Neural progenitor cell (in vitro differentiated cells): ENCODE data around the gene MEOX1. TPM values are rescaled to one million over a fixed set of nuclear protein-coding genes. Genes with fewer than 3 reads are reported as not detected.
A peak's percentile ranks its signal among the peaks of the same experiment; 100 is the strongest.

Experiments
- DNase-seq: peaks from one replicate; pipeline ENCODE4 v3.0.0-alpha.2; 2016; ENCODE audit warnings: low spot score
- H2AFZ ChIP-seq: fragments of 200-600 bp; sonication (generic); replicated peaks from 2 replicates; pipeline ENCODE4 v1.6.1; 2016; ENCODE audit warnings: antibody characterized with exemption
- H3F3A ChIP-seq: fragments of 200-600 bp; sonication (generic); 2 replicates; pipeline ENCODE4 v1.6.1; 2016; ENCODE audit warnings: antibody characterized with exemption, low read depth
- H3K27ac ChIP-seq: fragments of 200-600 bp; sonication (generic); 2 replicates; pipeline ENCODE4 v1.5.1; 2016; ENCODE audit warnings: mild to moderate bottlenecking
- H3K27me3 ChIP-seq: fragments of 200-600 bp; sonication (generic); 2 replicates; pipeline ENCODE4 v1.6.1; 2016; ENCODE audit warnings: mild to moderate bottlenecking, moderate library complexity
- H3K36me3 ChIP-seq: fragments of 200-600 bp; sonication (generic); 2 replicates; pipeline ENCODE4 v1.5.1; 2016
- H3K4me1 ChIP-seq: fragments of 200-600 bp; sonication (generic); 2 replicates; pipeline ENCODE4 v1.6.1; 2016; ENCODE audit warnings: mixed run types
- H3K4me2 ChIP-seq: fragments of 200-600 bp; sonication (generic); 2 replicates; pipeline ENCODE4 v1.6.1; 2016
- H3K4me3 ChIP-seq: fragments of 200-600 bp; sonication (generic); 2 replicates; pipeline ENCODE4 v1.5.1; 2016
- H3K79me2 ChIP-seq: fragments of 200-600 bp; sonication (generic); 2 replicates; pipeline ENCODE4 v1.6.1; 2016; ENCODE audit warnings: low read depth
- H3K9ac ChIP-seq: fragments of 200-600 bp; sonication (generic); 2 replicates; pipeline ENCODE4 v1.6.1; 2016
- H3K9me3 ChIP-seq: fragments of 200-600 bp; sonication (generic); 2 replicates; pipeline ENCODE4 v1.5.1; 2016; ENCODE audit warnings: low read depth
- H4K20me1 ChIP-seq: fragments of 200-600 bp; sonication (generic); 2 replicates; pipeline ENCODE4 v1.6.1; 2016; ENCODE audit warnings: low read depth
- H3K27ac Mint-ChIP-seq: 3 replicates; pipeline ENCODE4 v1.8.0; 2021; ENCODE audit warnings: mixed read lengths
- H3K27me3 Mint-ChIP-seq: 2 replicates; pipeline ENCODE4 v1.8.0; 2022; ENCODE audit warnings: low read depth, mild to moderate bottlenecking, inconsistent platforms, moderate library complexity, mixed read lengths; ENCODE audit not compliant: insufficient read depth
- H3K36me3 Mint-ChIP-seq: 3 replicates; pipeline ENCODE4 v1.8.0; 2021; ENCODE audit warnings: mixed read lengths
- H3K4me1 Mint-ChIP-seq: 3 replicates; pipeline ENCODE4 v1.8.0; 2021; ENCODE audit warnings: mixed read lengths
- H3K4me3 Mint-ChIP-seq: 3 replicates; pipeline ENCODE4 v1.8.0; 2021; ENCODE audit warnings: mild to moderate bottlenecking, moderate library complexity, mixed read lengths
- H3K9me3 Mint-ChIP-seq: 3 replicates; pipeline ENCODE4 v1.8.0; 2020; ENCODE audit warnings: mixed read lengths
- CTCF ChIP-seq: fragments of 200-600 bp; sonication (generic); IDR thresholded peaks from 2 replicates; pipeline ENCODE4 v1.5.1; 2017; ENCODE audit warnings: antibody characterized with exemption, mild to moderate bottlenecking
- EZH2 ChIP-seq: fragments of 200-600 bp; sonication (generic); IDR thresholded peaks from 2 replicates; pipeline ENCODE4 v1.6.1; 2017; ENCODE audit warnings: antibody characterized with exemption, mild to moderate bottlenecking, moderate library complexity
- EZH2phosphoT487 ChIP-seq: fragments of 200-600 bp; sonication (generic); IDR thresholded peaks from 2 replicates; pipeline ENCODE4 v1.6.1; 2017; ENCODE audit warnings: antibody characterized with exemption
- total RNA-seq: library from RNA; depleted of rRNA; stranded (reverse); fragments of >200 nt; gene quantifications from 2 replicates; pipeline ENCODE4 v1.2.3, GENCODE V29; 2015; ENCODE audit warnings: low replicate concordance

MEOX1 gene
- total RNA-seq, 1 donor from 2014 or later = not detected

GRCh38 chr17:43626023-43626422 is 35.7 kb downstream of the MEOX1 start:
- Mint-ChIP-seq H3K27me3 (peaks cover 12% of the 10 kb centered on the region), H3K9me3 (no peaks in the 10 kb centered on the region), H3K27ac (no peak overlapping the region), H3K36me3 (no peaks in the 10 kb centered on the region), H3K4me1 (peaks cover 26% of the 10 kb centered on the region), H3K4me3 (no peak overlapping the region)
- no peaks in the 10 kb centered on the region for H4K20me1 ChIP-seq
- H3K4me3 ChIP-seq = no peak overlapping the region
- H3K79me2 ChIP-seq = no peaks in the 10 kb centered on the region
- no peak overlapping the region for H3K27ac ChIP-seq
- no peaks in the 10 kb centered on the region for H3K36me3 ChIP-seq
- no peak for DNase-seq
- TF ChIP-seq CTCF (no peak), EZH2 (no peak), EZH2phosphoT487 (no peak)
- H3K4me1 ChIP-seq = peaks cover 14% of the 10 kb centered on the region
- H3F3A ChIP-seq = peaks cover 4% of the 10 kb centered on the region
- H3K27me3 ChIP-seq = no peaks in the 10 kb centered on the region
- H3K9me3 ChIP-seq = no peaks in the 10 kb centered on the region
- no peak overlapping the region for H2AFZ ChIP-seq
- H3K4me2 ChIP-seq = no peak overlapping the region
- H3K9ac ChIP-seq = no peak overlapping the region

GRCh38 chr17:43625606-43626005 is 36.1 kb downstream of the MEOX1 start:
- no peaks in the 10 kb centered on the region for H3K27me3 ChIP-seq
- peaks cover 4% of the 10 kb centered on the region for H3F3A ChIP-seq
- no peak overlapping the region for H3K4me2 ChIP-seq
- no peak overlapping the region for H3K27ac ChIP-seq
- H3K36me3 ChIP-seq = no peaks in the 10 kb centered on the region
- TF ChIP-seq CTCF = no peak
- TF ChIP-seq EZH2 = no peak
- TF ChIP-seq EZH2phosphoT487 = no peak
- Mint-ChIP-seq H3K27me3 (peaks cover 12% of the 10 kb centered on the region), H3K27ac (no peak overlapping the region), H3K36me3 (no peaks in the 10 kb centered on the region), H3K4me1 (peaks cover 27% of the 10 kb centered on the region), H3K4me3 (no peak overlapping the region), H3K9me3 (no peaks in the 10 kb centered on the region)
- H3K9me3 ChIP-seq = no peaks in the 10 kb centered on the region
- no peak for DNase-seq
- no peaks in the 10 kb centered on the region for H3K79me2 ChIP-seq
- H3K9ac ChIP-seq = no peak overlapping the region
- H3K4me3 ChIP-seq = no peak overlapping the region
- no peaks in the 10 kb centered on the region for H4K20me1 ChIP-seq
- peaks cover 14% of the 10 kb centered on the region for H3K4me1 ChIP-seq
- H2AFZ ChIP-seq = no peak overlapping the region

GRCh38 chr17:43620581-43620980 is 41.1 kb downstream of the MEOX1 start:
- H3K9ac ChIP-seq = no peak overlapping the region
- Mint-ChIP-seq H3K4me3 (no peak overlapping the region), H3K4me1 (peaks cover 13% of the 10 kb centered on the region), H3K27ac (peak overlapping the region; percentile 40), H3K27me3 (peaks cover 10% of the 10 kb centered on the region), H3K36me3 (no peaks in the 10 kb centered on the region), H3K9me3 (no peaks in the 10 kb centered on the region)
- no peak for DNase-seq
- TF ChIP-seq CTCF (no peak), EZH2phosphoT487 (no peak), EZH2 (no peak)
- no peaks in the 10 kb centered on the region for H4K20me1 ChIP-seq
- no peaks in the 10 kb centered on the region for H3K27me3 ChIP-seq
- H3K27ac ChIP-seq = no peak overlapping the region
- H3K4me2 ChIP-seq = no peak overlapping the region
- no peaks in the 10 kb centered on the region for H3K9me3 ChIP-seq
- H2AFZ ChIP-seq = no peak overlapping the region
- no peak overlapping the region for H3K4me3 ChIP-seq
- no peaks in the 10 kb centered on the region for H3K79me2 ChIP-seq
- no peaks in the 10 kb centered on the region for H3K4me1 ChIP-seq
- H3K36me3 ChIP-seq = no peaks in the 10 kb centered on the region
- H3F3A ChIP-seq = no peaks in the 10 kb centered on the region
